Right ventricle myocardium inferior (tissue), 1 donor: ENCODE measurements around the gene STOX2. TPM values are rescaled to one million over a fixed set of nuclear protein-coding genes. Genes with fewer than 3 reads are reported as not detected.

ENCODE experiments used
- ATAC-seq: fragments of 200-7000 bp; cut with Tn5 transposase; one replicate; pipeline ENCODE4 v1.9.1; 2020; ENCODE audit warnings: mild to moderate bottlenecking, moderate library complexity
- DNase-seq: peaks from one replicate; pipeline ENCODE4 v3.0.0; 2021; ENCODE audit errors: missing footprints
- intact Hi-C: fragments of 100-400 bp; cut with DNase I; formaldehyde crosslinking; loops from one replicate; pipeline ENCODE4 v1.11.0; 2022
- total RNA-seq: library from RNA; stranded (reverse); fragmentation: NEBNext Ultra II Directional; extraction: Animal tissue kit (Norgen Biotek cat#: 25700); gene quantifications from one replicate; pipeline ENCODE4 v1.2.1, GENCODE V29; 2021
- donor health status: DM: no; HTN: yes; CAD: no; lungs with severe emphysema.

The STOX2 gene
- total RNA-seq, 1 donor from 2014 or later: 9.9 TPM

DNA sequence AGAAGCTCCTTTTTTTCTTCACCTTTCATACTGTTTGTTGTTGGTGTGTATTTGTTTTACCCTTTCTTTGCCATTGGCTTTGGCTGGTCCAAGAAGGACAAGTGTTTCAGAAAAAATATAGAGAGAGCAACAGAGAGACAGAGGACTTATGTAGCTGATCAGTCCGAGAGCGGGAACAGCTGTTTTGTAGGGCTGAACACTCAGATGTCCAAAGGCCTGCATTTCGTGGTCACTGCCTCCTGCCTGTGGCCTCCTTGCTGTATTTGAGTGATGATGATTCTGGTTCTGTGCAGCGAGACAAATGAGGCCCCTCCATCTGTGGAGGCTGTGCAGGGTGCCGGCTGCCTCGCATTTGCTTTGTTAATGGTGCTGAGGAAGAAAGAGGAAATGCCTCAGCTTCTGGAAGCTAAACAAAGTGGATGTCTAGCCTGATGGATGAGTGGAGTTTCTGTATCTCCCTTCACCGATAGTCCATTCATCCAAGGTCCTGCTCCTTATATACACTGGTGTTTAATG lies 19.8 kb upstream of the STOX2 start:
- ATAC-seq (no peak), DNase-seq (no peak)
- intact Hi-C loops: no loop called here

DNA sequence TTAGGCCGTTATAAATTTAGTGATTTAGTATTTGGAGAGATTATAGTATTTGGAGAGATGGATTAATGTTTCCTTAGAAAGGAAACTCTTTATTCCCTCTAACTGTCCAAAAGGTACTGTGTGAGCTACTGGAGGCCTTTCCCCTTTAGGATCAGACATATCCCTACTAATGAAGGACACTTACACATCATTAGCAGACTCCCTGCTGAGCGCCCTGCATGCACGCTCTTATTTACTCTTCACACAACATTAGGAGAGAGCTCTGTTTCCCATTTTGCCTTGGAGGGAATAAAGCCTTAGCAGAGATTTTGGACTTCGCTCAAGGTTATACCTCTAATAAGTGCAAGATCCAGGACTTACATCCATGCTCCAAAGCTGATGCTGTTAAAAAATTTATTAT lies 17.8 kb upstream of the STOX2 start:
- intact Hi-C loops: no loop called here
- ATAC-seq (no peak), DNase-seq (no peak)

- intact Hi-C loops: no loop called here
- DNase-seq: no peak
- no peak for ATAC-seq
Measured at GRCh38 chr4:183888564-183888963, 16.5 kb upstream of the STOX2 start.

GRCh38 chr4:183889190-183889589 lies 15.9 kb upstream of the STOX2 start:
- intact Hi-C loops: no loop called here
- ATAC-seq (no peak), DNase-seq (no peak)

- ATAC-seq (no peak), DNase-seq (no peak)
- intact Hi-C loops: no loop called here
Measured at GRCh38 chr4:183897193-183897592, 7.9 kb upstream of the STOX2 start.

DNA sequence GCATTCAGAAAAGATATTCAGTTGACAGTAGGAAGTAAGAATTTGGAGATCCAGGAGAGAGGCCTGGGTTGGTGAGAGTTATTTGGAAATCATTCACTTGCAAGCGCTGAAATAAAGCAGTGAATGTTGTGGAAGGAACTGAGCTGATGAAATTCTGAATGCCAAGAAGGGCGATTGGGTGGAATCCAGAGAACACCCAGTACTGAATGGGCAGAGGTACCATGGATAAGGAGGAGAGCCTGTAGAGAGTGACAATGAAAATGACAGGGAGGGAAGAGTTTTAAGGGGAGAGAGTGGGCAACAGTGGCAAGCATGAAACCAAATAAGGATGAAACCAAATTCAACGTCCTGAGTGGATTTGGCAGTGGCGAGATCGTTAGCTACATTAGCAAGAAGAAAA lies 6.7 kb upstream of the STOX2 start:
- ATAC-seq: no peak
- intact Hi-C loops: no loop called here
- no peak for DNase-seq

- no peak for ATAC-seq
- no peak for DNase-seq
- intact Hi-C loops: no loop called here
Measured at GRCh38 chr4:183903021-183903760, 1.9 kb upstream of the STOX2 start.

DNA sequence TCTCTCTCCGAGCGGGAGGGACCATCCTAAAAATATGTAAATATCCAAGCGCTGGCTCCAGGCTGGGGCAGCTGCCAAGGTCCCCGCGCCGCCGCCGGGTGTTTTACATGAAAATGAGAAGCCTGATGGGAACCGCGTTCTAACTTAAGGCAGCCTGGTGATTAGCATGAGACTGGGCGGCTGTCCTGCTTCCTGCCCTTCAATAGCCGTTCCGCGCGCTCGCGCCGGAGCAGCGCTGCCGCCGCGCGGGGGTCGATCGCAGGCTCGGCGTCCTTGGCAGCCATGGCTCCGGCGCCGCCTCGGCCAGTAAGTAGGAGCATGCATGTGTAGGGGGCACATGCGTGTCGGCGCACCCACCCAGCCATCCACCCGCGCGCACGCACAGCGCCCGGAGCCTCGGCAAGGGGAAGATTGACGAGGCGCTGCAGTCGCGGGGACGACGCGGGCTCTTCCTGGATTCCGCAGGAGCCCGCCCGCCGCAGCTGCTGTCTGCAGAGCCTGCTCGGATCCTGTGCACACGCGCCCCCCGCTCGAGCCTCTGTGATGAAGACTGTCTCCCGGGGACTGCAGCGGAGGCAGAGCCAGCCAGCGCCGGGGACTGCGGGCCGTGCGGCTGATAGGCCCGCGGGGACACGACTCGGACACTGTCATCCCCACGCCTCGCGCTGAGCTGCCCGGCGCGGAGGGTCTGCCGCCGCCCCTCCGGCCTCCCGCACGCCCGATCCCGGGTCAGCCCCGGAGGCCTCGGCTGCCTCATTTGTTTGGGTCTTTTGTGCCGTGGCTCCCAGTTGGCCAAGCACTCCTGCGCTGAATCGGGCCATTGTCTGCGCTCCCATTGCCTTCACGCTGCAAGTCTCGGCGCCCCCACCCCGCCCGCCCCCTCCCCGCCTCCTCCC lies 734 bp downstream of the STOX2 start:
- DNase-seq (peak; percentile 74), ATAC-seq (peak; percentile 66)
- intact Hi-C loops: loop anchor here (1.0 to 5.0 kb wide), 6 partner anchors 39 to 263 kb away; no protein-coding TSS in a partner anchor

- intact Hi-C loops: loop anchor here (1.0 to 5.0 kb wide), 4 partner anchors 39 to 262 kb away; no protein-coding TSS in a partner anchor
- DNase-seq (no peak), ATAC-seq (no peak)
Measured at GRCh38 chr4:183906489-183906738, 1.3 kb downstream of the STOX2 start.

DNA sequence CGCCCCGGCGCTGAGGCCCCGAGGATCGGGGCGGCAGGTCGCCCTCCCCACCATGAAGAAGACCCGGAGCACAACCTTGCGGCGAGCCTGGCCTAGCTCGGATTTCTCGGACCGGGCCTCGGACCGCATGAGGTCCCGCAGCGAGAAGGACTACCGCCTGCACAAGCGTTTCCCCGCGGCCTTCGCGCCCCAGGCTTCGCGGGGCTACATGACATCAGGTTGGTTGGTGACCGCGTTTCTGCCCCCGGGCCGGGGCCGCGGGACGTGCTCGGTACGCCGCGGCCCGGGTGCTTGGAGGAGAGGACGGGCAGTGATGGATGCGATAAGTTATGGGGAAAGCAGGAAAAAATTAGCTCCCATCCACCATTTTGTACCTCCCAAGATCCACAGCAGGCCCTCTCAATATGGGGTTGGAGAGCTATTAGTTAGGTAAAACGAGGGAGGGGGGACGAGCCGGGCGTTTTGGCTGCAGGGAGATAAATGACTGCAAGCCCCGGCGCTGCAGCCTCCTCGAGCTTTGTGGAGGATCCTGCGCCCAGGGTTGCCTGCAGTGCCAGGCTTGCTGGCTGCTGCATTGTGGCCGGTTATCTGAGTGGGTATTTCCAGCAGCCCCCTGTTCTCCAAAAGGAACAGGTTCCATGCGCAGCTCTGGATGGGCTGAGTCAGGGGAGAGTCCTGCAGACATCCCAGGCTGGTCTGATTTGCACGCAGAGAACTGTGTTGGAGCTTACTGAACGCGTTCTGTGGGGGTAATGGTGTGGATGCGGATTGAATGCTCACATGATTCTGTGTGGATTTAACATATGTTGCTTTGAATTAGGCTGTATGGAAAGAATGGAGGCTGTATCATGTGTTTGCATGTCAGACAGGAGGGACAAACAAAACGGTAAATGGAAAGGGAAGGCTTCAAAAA lies 1.9 kb downstream of the STOX2 start:
- intact Hi-C loops: loop anchor here (1.0 to 5.0 kb wide), 4 partner anchors 40 to 262 kb away; no protein-coding TSS in a partner anchor
- ATAC-seq (no peak), DNase-seq (no peak)

- DNase-seq: no peak
- intact Hi-C loops: loop anchor here (2.0 to 5.0 kb wide), 3 partner anchors 41 to 261 kb away; no protein-coding TSS in a partner anchor
- ATAC-seq: no peak
Measured at GRCh38 chr4:183907871-183908683, 3.0 kb downstream of the STOX2 start.

GRCh38 chr4:183909187-183909586 lies 4.1 kb downstream of the STOX2 start:
- intact Hi-C loops: loop anchor here (5.0 kb wide), 2 partner anchors 42 to 193 kb away; no protein-coding TSS in a partner anchor
- DNase-seq (no peak), ATAC-seq (no peak)

DNA sequence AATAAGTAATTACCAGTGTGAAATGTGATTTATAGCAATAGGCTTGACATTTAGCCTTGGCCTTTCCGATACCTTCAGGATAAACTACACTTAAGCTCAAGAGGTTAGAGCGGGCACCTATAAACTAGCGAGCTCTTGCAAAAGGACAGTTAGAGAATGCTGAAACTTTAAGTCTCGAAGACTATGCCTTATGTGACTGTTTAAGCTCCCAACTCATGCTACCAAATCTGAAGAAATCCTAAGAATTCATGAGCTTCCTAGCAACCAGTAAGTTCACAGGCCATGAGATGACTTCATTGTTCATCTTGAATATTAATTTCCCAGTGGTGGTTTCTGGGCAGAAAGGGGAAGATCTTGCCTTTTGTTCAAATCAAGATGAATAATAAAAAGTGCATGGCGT lies 4.7 kb downstream of the STOX2 start:
- intact Hi-C loops: loop anchor here (5.0 kb wide), 2 partner anchors 42 to 192 kb away; no protein-coding TSS in a partner anchor
- ATAC-seq: no peak
- DNase-seq: no peak

GRCh38 chr4:183912585-183912984 lies 7.5 kb downstream of the STOX2 start:
- intact Hi-C loops: no loop called here
- DNase-seq: no peak
- no peak for ATAC-seq

DNA sequence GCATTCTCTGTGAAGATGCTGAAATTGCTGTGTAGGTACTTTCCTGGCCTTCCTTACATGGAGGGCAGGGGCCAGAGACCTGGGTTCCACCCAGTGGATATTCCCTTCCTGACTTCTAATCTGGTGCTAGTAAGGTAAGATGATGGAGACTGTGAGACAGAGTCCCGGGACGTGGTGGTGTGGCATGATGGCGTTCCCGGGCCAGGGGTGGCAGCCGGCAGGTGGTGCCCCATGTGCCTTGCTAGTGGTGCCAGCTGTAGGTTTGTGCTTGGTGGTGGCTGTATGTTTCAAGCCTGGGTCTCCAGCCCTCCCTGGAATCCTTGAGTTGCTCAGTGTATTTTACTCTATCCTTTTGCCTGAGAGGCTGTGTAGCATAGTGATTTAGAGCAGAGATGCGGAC lies 10.9 kb downstream of the STOX2 start:
- DNase-seq (no peak), ATAC-seq (no peak)
- intact Hi-C loops: no loop called here

GRCh38 chr4:183918696-183919095 lies 13.6 kb downstream of the STOX2 start:
- ATAC-seq: peak; percentile 19
- intact Hi-C loops: no loop called here

DNA sequence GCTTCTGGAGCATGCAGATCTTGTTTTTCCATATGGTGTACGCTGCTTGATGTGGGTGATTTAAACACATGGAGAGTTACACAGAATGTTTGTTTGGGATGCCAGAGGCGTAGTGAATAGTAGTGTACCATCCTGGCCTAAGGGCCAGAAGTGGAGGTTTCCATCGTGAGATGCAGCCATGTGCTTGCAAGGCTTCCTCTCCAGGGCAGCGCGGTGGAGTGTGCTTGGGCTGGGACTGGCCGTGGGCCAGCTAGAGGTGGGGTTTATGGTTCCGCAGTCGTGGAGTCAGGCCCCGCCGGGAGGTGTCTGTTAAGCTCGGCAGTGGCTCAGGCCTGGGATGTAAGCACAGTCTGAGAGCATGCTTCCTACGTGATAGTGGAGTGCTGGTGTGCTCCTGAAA lies 14.0 kb downstream of the STOX2 start:
- intact Hi-C loops: no loop called here
- DNase-seq (no peak), ATAC-seq (peak; percentile 87)

More at GRCh38 chr4:183918696-183919095, 13.6 kb downstream of the STOX2 start:
- no peak for DNase-seq

GRCh38 chr4:183920512-183920911 lies 15.4 kb downstream of the STOX2 start:
- intact Hi-C loops: no loop called here
- ATAC-seq (no peak), DNase-seq (no peak)
